Globus pallidus (tissue), 1 donor: Measurements from ENCODE around the gene COL12A1.

ENCODE experiments used
- DNase-seq: peaks from one replicate; pipeline ENCODE4 v3.0.0-alpha.2; 2015; ENCODE audit warnings: low spot score

The COL12A1 gene

DNA sequence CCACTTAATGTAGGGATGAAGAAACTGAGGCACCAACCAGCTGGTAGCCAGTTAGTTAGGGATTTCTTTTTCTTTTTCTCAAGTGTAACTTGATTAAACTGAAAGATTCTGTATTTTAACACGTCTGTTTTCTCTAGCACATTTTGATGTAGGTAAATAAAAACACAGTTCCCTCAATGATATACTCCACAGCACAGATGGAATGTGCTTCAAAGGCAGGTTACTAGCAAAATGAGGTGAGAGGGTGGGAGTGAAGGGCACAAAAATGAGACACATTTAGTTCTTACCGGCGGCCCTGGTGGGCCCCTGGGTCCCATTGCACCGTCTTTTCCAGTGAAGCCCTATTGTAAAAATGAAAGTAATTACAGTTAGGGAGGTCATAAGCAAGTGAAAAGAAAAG is 108.9 kb downstream of the COL12A1 start:
- no peak for DNase-seq

DNA sequence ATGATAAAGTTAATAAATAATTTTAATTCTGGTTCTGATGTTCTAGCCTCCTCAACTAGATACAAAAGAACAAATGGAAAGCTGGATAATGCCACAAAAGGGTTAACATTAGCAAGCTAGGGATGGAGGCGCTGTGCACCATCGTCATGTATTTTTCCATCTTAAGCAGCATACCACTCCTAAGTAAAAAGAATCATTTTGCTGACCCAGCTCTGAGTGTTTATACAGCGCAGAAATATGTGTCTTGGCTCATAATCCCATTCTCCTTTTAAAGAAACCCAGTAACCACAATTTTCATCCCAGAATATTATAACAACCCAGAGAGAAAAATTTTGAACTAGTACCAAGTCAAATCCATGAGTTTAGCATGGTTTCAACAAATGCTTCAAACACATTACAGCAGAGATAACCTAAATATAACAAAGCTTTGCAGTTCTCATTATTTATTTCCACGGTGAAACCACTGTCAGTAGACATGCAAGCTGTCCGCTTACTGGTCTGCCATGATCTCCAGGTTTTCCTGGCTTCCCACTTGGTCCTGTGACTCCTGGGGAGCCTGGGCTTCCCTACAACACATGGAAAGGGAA is 111.1 kb downstream of the COL12A1 start:
- DNase-seq, result no peak

DNA sequence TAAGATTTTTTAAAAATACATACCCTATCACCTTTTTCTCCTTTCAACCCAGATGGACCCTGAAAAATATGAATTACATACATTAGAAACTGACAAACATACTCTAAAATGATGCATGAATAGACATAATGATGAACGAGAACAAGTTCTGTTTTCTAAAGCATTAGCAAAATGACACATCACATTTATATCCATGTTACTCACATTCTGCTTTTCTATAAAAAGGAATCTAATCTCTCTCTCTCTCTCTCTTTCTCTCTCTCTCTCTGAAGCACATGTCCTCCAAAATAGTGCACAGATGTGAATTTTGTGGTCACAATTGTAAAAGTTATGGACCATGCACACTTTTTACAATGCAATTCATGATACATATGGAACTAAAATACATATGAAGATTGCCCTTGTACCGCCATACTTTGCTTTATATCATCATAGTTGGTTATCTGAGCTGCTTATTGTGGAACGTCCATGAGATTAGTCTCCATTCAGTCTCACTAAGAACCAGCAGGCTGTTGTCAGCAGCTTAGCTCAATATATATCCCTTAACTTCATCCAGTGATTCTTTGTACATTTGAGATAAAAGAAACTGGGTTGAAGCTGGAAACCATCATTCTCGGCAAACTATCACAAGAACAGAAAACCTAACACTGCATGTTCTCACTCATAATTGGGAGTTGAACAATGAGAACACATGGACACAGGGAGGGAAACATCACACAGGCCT is 114.2 kb downstream of the COL12A1 start:
- DNase-seq, result no peak

DNA sequence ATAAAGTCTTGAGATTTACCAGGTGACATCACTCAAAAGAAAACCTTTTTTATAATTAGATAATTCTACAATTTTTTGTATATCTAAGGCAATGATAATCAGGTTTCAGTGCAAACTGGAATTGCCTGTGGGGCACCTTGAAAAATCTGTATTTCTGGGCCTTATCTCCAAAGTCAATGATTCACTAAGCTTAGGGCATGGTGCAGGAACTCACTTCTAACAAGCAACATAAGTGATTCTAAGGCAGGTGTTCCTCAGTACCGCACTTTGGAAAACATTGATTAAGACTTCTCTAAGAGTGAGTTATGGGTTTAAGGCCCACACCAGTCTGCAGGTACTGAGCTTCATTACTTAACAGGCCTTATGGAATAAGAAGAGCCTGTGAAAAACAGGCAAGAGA is 115.3 kb downstream of the COL12A1 start:
- DNase-seq, result no peak

DNA sequence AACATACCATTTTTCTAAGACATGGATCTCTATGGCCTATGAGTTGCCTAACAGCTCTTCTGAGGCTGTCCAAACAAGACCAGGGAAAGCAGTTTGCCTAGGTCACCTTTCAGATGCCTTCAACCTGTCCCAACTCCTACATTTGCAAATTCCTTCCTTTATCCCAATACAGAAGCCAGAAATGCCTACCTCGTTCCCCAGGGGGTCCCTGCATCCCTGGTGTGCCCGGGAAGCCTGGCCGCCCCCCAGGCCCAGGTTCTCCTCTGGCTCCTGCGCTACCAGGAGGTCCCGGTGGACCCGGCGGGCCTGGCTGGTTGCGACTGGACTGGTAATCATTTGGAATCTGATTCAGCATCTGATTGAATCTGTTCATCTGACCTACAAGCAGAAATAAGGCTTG is 115.9 kb downstream of the COL12A1 start:
- DNase-seq, result no peak

DNA sequence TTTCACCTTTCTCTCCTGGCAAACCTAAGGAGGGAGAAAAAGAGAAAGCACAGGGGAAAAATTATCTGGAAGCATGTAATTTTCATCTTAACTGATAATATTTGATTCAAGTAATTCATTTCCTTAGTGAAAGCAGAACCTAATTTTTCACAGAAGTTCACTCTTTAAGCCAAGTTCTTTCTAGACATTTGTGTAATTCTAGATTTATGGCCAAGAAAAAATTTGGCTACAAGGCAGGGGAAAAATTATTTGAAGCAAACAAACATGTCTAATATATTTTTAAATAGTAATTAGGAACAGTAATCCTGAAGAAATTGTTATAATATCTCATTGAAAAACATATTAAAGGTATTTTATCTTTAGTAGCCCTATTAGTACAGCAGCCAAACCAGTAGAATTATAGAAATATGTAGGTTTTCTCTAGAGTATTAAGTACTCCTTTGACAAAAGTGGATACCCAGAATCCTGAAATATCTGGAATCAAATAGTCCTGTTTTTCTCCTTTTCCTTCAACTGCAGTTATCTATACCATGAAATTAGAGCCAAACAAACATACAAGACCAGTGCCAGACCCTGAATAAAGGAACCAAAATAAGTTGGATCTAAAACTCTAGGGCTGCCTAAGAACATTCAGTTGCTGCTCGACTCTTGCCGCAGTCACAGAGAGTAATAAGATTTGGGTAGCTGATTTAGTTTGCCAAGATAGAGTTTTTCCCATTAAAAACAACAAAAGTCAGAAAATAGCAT is 116.5 kb downstream of the COL12A1 start:
- no peak for DNase-seq

DNA sequence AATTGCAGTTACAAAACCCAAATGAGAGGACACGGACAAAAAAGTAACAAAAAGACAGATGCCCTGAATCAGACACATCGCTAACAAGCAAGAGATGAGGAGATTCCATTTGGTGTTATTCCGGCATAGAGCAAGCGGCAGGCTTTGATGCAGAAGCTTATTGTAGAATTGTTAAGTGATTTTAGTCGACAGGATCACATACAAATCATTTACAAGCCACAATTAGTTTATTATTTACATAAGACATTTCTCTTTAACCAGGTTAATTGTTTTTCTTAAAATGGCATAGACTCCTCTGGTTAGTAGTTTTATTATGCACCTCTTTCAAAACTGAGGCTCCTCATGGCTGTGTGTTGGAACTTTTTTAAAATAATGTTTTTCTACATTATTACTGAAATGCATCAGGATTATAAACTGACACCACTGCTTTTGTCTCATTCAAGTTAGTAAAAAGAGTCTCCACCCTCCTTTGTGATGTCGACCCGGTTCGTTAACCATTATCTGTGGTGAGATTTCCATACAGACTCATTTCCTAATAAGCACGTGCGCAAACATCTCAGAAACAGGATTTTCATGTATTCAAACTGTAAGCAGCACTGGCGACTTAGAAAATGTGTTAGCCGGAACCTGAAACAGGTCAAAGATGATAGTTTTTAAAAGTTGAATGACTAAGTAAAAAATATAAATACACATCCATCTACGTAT is 119.8 kb downstream of the COL12A1 start:
- no peak for DNase-seq

DNA sequence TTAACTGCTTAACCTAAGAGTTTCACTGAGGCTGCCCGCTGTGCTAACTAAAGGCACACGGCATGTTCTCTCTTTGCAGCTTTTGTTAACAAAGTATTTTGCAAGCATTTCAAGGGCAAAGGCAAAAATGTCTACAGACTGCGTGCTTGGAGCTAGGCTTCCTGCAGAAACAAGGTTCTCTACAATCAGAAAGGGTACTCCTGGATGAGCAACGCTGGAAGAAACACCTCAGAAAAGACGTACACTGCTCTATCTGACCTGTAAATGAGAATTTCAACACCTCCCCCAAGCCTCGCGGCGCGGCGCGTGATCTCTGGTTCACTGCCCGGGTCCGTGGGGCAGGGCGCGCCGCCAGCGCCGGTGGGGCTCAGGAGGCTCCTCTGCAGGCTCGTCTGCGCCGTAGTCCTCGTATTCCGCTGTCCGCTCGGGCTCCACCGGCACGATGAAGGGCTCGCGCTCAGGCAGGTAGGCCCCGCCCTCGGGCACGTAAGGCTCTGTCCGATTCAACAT is 120.9 kb downstream of the COL12A1 start:
- DNase-seq, result no peak

DNA sequence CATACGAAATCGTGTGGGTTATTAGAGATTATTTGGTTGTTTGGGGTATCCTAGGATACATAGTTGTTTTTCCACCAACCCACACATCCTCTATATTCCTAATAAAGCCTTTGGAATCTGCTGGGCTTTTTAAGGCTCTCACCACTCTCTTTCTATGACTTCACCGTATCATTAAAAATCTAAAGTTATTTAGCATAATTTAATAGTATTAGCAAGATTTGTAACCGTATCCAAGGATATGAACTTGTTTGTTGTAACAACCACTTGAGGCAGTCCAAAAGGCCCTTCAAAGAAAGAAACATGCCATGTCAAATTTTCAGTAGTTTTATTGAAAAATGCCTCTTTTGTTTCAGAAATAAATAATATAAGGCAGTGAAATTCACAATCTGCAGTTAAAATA is 121.8 kb downstream of the COL12A1 start:
- DNase-seq, result no peak

DNA sequence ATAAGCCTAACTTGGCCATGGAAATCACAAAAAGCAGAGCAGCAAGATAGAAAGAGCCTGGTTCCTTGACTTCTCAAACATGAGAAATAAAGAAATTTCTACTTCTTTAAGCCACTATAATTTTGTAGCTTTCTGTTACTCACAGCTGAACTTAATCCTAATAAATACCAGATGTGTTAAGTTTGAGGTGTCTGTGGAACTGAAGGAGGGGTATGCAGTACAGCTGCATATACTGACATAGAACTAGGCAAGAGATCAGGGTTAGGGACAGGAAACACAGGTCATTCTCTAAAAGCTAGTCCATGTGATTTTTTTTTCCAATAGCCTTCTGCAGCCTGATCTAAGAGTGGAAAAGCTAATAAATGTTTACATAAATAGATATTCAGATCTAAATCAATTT is 123.9 kb downstream of the COL12A1 start:
- DNase-seq, result no peak

DNA sequence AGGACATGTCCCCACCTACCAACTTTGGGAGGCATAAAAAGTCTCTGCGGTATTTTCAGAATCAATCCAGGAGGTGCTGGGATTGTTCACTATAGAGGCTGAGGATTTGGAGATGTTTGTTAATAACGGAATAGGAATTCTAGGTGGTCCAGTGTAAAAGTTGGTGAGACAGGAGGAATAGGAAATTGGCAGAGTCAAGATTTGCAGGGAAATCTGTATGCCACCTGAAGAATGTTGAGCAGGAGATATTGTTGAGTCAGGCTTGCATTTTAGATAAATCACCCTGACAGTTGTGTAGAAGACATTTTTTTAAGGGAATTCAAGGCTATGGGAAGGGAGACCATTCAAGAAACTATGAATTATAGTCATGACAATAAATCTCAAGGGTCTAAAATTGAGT is 124.8 kb downstream of the COL12A1 start:
- DNase-seq, result no peak

DNA sequence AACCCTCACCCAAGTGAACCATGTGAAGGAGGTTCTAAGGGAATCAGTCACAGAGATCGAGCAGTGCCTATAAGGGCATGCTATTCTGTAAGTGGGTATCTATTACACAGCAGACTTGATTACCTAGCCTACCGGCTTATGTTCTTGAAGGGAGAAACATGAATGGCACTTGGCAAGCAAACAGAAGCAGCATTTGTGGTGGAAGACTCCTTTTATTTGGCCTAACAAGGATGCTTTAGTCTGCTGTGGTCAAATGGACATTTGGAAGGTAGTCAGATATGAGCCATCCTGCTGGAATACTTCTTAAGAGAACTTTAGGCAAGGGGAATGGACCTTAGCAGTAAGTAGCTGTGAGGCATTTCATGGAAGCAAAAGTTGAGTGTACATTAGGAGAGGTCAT is 126.3 kb downstream of the COL12A1 start:
- DNase-seq, result no peak

DNA sequence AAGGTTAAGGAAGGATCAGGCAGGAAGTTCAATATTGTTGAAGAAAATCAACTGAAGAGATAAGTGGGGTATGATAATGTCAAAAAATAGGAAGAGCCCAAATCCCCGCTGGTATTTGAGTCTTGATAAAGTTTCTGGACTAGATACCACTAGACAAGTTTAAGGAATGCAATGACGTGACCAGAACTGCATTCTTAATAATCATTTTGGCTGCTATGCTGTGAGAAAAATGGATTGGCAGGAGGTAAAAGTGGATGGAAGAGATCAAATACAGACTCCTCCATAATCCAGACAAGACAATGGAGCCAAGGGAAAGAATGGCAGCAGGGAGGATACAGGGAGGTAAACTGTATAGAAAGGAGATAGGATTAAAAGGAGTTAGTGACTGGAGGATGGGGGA is 128.2 kb downstream of the COL12A1 start:
- no peak for DNase-seq

DNA sequence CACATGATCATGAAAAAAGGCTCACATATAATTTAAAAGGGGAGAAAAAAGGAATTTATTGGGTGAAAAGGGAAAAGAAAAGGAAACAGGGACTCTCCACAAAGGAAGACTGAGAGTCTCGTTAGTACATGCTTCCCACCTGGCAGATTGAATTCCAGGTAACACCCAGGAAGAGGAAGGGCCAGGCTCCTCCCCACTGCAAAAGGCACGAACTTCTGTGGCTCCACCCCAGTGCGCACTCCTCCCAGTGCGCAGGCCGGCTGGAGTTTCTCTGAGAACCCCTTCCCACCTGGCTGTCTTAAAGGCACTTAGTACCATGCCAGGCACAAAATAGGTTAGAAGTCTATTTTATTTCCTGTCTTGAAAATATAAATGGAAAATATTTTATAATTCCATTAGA is 129.8 kb downstream of the COL12A1 start:
- DNase-seq, result no peak

DNA sequence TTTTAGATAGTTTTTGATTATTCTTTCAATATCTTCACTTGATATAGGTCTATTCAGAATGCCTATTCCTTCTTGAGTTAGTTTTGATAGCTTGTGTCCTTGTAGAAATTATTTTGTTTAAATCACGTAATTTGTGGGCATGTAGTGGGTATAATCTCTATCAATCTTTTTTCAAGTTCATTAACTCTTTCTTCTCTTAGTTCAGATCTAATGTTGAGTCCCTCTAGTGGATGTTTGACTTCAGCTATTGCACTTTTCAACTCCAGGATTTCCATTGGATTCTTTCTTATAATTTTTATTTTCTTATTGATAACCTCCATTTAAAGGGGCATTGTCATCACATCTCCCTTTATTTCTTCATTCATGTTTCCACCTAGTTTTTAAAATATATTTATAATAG is 135.6 kb downstream of the COL12A1 start:
- no peak for DNase-seq

DNA sequence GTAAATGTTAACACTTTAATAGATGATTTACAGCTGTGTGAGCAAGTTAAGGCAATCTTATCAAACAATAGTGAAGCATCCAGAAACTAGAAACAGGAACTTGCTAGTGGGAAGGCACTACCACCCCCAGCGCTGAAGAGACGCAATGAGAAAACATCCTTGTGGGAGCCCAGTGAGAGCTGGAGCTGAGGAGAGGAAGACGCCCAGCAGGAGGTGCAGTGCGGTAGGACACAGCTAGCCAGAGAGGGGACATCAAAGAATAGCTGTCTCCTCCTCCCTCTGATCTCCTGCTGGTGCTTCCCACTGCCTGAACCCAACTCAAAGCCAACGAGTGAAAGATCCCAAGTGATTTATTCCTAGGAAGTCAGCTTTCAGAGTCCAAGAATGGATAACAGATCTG is 140.3 kb downstream of the COL12A1 start:
- DNase-seq, result no peak

DNA sequence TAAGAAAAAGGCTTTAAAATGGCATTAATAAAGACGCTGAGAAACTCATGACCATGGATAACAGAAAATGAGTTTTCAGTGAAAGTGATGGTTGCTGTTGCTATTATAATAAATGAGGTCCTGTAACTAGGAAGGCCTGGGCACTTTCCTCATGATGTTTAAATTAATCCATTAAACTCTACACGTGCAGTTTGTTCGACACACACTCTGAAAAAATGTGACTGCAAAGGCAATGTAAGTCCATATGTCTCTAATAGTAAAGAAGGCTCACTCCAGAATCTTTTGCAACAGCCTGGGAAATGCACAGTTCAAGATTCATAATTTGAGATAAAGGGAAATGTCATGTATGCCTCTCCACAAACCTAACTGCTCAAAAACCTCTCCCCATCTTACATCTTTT is 153.4 kb downstream of the COL12A1 start:
- DNase-seq, result no peak

DNA sequence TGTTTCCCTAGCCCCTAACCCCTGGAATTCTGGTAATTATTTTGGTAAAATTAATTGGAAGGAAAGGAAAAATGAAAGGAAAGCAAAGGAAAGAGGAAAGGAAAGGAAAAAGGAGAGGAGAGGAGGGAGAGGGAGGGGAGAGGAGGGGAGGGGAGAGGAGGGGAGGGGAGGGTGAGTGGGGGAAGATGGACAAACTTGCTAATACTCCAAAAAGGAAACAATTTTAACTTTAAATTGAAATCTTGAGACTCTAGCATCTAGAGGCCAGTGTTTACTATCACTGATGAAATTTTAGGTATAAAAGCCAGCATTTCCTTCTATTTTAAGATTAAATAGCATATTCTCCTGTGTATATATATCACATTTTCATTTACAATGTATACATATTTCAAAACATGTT is 156.5 kb downstream of the COL12A1 start:
- no peak for DNase-seq

DNA sequence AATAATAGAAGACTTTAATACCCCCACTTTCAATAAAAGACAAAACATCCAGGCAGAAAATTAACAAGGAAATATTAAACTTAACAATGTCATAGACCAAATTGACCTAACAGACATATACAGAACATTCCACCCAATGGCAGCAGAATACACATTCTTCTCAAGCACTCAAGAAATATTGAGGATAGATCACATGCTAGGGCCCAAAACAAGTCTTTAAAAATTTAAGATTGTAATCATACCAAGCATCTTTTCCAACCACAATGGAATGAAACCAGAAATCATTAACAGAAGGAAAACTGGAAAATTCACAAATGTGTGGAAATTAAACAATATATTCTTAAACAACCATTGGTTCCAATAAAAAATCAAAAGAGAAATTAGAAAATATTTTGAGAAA is 161.0 kb downstream of the COL12A1 start:
- no peak for DNase-seq

DNA sequence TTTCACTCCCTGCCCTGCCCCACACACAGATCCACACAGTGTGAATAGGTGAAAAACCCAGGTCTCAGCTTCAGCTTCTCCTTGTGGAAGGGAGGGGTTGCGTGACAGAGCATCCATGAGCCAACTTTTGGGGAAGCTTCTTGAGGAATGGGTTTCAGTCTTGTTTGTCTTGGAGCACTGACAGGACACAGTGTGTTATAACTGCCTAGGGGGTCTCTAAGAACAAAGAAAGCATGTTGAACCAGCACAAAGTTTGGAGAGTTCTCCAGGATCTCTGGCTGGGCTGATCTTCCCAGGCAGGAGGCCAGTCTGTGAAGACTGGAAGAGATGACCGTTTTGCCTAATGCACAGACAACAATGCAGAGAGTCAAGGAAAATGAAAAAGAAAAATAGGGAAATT is 164.5 kb downstream of the COL12A1 start:
- no peak for DNase-seq
